GM15510 (cell line): ENCODE data around the gene FMOD.

Experiments
- POLR2A ChIP-seq: IDR thresholded peaks from 3 replicates; pipeline ENCODE4 v1.6.1; 2011; ENCODE audit warnings: borderline replicate concordance; ENCODE audit not compliant: insufficient read length; ENCODE audit errors: extremely low read depth

Gene FMOD

DNA sequence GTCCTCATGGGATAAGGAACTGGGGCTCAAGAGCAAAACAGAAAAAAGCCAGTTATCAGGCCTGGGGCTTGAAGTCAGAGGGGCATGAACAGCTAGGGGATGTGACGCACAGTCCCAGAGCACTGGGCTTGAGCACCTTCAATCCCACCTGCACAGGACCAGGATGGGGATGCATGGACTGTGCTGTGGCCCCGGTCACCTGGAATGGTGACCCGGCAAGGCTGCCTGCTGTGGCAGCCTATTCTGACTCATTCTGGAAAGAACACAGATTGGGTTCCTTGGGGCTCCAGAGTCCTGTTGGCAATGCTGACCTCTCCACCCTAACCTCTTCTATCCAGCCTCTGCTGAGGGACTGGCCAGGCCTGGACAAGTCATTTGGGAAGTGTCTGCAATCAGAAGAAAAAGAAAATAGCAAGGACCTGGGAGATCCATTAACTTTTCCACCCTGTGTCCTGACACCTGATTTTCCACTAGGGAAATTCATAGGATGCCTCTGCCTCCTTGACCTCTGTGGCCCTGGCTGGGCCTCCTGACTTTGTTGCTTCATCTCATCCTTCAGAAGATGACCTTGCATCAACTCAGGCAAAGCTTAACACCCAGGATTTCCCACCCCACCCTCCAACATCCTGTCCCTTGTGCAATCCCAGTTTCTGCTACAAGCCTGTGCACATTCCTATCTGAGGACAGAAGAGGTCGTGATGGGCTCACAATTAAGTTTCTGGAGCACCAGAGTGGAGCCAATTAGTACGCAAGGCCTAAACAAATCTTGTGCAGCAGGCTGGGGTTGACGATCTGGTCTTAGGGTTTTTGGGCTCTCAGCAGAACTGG is 17.9 kb upstream of the FMOD start:
- no peak for TF ChIP-seq POLR2A

DNA sequence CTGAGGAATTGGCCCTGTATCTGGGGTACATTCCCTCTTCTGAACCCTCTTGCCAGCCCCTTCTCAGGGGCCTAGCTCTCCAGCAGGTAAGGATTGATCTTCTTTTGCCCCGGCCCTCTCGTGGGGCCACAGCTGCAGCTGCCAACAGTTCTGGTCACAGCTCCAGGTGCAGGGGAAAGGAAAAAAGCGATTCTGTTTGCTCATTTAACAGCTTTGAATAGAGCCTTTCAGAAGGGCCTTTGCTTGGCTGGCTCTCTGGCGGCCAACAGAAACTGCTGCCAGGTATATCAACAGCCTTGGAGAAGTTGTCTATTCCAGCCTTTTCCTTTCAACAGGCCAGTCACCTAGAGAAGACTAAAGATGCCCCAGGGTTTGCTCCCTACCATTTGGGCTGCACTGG is 16.1 kb upstream of the FMOD start:
- no peak for TF ChIP-seq POLR2A

DNA sequence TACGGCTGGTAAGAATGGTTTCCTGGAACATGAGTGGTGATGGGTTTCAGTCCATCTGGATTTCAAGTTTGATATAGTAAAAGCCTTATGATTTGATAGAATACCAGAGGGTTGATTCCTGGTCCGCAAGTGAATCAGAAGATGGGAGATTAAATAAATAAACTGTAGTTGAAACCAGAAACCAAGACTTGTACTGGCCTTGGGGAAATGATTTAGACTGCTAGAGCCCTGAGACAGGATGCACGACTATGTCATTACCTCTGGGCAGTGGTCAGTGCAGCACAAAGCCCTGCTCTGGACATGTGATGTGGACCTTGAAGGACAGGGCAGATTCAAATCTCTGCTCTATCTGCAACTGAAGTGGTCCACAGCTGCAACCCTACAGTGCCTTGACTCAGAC is 15.6 kb upstream of the FMOD start:
- no peak for TF ChIP-seq POLR2A

DNA sequence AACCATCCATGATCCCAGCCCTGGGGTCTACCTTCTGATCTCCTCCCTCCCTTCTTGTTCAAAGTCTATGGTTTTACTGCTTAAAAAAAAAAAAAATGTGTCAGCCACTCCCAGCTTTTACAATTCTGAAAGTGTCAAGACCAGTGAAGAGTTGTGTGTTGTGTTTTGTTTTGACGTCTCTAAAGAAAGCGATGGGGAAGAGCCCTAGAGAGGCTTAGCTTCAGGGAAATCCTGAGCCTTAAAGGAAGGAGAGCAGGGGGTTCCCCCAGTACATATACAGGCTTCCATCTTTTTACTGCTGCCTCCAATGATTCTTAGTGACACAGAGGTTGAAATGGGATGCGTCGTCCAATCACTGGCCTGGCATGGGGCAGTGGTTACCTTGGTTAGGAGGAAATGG is 13.9 kb upstream of the FMOD start:
- TF ChIP-seq POLR2A, result no peak

DNA sequence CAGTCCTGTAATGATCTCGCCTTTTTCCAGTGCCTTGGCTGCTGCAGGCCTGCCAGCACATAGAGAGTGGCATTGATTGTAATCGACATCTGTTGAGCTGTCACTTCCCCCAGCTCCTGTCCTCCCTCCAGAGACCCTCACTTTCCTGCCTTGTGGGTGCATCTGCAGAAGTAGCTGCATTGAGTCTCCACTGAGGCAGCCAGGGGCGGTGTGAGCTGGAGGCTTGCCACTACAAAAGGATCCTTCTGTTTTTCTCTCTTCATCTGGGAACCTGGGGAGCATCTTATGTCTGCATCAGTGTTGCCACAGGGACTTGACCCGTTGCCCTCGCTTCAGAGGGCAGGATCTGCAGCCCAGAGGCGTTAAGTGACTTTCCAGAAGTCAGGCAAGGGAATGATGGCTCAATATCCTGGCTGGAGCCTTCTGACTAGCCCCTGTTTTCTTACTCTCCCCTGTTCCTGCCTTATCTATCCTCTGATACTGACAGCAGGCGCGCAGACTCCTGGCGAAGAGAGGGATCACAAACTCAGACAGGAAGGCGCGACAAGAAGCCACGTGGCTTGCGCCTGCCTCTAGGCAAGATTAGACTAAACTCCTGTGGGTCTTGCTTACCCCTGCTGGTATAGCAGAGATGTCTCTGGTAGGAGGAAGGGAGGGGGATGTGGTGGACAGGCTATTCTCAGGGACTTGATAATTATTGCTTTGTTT is 13.3 kb upstream of the FMOD start:
- no peak for TF ChIP-seq POLR2A

DNA sequence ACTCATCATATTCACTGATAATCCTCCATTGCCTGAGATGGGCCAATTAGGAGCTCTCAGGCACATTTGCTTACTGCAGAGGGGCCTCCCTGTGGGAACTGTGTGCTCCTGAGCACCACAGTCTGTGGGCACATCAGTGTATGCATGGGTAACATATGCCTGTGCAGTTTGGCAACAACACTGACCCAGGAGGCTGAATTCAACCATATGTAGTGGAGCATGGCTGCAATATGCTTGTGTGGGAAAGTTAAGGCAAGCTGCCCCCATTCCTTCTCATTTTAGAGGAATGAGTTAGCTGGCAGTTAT is 11.8 kb upstream of the FMOD start:
- TF ChIP-seq POLR2A, result no peak

DNA sequence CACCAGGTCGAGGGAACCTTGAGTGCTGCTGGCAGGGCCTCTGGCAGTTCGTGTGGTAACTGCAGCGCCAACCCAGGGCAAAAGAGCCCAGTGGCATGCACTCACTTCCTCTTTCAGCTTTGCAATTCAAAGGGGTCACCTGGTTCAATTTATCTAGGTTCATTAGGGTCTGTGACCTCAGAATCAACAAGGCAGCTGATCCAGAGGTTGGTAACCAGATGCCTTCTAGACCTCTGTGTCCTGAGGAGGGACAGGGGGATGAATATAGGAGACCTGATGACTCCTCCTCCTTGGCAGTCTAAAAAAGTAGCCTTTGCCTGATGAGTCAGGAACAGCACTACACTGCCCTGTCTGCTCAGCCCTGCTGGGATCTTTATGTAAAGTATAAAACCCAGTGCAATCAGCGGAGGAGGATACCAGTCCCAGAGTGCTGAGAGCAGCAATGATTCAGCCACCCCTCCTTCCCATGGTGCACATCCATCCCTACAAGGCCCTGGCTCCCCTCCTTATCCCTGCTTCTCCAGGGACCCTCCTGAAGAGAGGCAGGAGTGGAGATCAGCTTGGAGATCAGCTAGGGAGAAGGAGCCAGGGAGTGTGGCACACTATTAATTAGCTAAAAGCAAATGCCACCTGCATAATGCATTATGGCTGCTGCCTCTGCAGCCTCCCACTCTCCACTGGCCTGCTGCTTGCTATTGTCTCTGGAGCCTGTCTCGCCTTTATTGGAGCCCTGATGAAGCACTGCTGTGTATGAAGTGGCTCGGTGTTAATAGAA is 11.2 kb upstream of the FMOD start:
- TF ChIP-seq POLR2A, result no peak

DNA sequence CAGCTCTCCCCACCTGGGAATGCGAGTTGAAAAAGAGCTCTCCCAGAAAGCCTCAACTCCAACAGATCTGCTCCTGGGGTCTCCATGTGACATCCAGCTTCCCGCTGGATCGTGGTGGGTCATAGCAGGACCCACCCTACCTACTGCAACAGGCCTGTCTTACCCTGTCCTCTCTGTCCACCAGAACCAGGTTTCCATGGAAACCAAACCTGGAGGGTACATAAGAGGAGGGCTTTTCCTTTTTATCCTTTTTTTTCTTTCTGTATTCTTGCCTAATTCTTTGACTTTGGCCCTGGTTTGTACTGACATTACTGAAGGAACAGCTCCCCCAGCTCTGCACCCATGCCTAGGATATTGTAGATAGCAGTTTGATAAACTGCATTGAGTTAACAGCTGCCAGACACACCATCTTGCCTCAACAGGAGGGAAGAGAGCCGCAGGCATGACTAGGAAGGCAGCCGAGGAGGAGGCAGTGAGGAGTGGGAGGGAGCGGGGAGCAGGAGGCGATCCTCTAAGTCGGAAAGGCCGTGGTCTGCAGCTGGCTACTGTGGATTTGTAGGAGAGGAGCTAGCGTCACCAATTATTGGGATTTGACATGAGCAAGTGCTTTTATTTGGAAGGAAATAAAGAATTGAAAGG is 9.7 kb upstream of the FMOD start:
- no peak for TF ChIP-seq POLR2A

DNA sequence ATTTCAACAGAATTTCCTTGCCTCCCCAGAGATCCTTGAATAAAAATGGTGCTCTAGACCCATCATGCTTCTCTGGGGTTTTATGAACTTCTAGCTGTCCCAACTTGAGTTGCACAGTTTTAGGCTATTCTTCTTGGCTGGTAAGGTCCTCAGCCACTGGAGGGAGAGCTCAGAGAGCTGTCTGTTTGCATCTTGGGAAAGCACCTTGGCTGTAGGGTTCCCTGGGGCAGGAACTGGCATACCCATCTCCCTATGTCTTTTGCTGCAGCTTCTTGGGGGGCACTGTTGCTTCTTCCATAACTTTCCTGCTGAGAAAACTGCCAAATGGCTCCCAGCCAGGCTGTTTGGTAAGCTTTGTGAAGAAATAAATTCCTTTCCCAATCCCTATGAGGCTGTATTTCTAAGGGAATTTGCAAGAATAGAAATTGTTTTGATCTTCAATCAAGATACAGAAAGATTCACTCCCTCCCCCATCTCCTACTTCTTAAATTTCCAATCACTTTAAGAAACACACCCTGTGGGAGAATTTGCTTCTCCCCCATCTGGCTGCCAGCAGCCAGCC is 8.2 kb upstream of the FMOD start:
- no peak for TF ChIP-seq POLR2A

DNA sequence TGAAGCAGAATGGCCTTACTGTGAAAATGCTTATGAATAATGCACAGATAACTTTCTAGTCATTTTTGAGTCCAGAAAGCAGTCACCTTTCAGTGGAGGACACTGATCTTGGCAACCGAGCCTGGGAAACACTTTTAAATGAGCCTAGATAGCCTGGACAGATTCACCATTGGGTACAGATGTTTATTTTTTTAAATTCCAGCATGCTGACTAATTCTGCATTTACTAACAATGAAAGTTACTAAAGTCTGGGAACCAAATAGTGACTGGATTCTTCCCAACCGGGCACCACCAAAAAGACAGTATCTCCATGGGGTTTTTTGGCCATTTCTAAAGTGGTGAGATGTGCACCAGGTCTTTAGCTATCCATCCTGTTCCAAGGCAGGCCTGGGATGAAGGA is 3.3 kb upstream of the FMOD start:
- TF ChIP-seq POLR2A, result no peak

DNA sequence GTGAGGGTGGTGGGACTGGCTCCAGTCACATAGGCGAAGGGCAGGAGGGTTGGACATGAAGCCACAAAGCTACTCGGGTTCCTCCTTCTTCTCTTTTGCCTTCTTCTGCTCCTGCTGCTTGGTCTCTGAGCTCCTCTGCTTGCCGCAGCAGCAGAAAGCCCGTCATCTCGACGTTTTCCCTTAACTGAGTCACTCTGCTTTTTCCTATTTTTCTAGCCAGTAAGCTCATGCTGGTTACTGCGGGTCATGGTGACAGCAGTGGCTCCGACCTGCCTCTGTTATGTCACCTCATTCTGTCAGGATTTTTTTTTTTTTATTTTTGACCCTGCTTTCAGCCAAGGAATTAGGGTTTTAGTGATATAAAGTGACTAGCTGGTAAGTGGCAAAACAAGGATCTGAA is 2.6 kb upstream of the FMOD start:
- TF ChIP-seq POLR2A, result no peak

DNA sequence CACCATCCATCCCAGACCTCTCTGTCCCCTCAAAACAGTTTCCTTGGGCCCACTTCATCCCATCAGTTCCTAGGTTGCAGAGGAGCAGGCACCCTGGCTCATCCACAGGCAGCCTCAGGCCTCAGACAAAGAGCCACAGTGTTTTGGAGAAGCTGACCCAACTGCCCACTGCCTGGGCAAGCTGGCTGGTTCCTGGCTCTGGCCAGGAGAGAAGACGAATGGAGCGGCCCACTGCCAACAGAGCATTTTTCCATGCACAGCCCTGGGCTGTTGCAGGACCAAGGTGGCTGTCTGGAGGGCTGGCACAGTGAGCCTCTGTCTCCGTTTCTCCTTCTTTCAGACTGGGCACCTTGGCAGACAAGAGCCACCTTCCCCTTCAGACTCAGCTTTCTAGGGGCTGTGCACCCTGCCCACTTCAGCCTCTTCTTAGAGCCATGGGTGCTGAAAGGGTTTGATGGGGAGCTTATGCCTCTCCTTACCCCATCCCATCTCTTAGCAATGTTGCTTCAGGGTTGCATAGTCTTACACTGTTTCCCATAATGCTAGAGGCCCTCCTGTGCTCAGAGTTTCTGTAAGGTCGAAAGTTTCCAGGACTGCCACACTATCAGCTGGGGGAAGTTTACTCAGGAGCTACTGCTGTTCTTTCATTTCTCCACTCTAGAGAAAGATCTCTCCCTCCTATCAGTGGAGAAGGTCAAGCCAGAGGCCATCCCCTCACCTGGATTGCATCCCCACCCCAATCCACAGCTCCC is 973 bp downstream of the FMOD start:
- no peak for TF ChIP-seq POLR2A

DNA sequence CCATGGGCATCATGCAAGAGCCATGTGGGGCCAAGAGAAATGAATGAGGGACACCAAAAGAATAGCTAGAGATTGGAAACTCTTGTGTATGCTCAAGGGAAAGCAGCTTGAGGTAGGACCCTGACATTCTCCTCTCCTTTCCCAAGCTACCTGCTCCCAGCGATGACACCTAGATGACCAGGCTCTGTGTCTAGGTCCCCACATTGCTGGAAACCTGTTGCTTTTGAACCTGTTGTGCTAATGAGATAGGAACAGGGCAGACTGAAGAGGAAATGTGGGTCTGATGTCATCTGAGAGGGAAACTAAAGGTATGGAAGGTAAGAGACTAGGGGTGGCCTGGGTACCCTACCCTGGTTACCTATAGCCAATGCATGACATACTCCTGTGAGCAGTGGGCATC is 1.8 kb downstream of the FMOD start:
- no peak for TF ChIP-seq POLR2A

DNA sequence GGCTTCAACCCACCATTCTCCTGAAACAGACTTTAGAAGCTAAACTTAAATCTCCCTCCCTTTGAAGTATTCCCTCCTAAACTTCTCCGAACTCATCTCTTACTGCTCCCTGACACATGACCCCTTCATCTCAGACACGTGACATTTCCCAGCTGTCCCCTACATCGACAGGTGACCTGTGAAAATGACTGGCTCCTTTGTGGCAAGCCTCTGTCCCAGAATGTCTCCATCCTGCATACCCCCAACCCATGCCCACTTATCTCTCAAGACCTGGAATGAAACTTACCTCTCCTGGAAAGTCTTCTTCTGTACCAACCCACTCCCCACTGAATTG is 4.2 kb downstream of the FMOD start:
- no peak for TF ChIP-seq POLR2A
